ENCODE results near the gene CORO1C.
"Not testable (repeated sequence)": the region's sequence is repeated elsewhere in the genome, so short reads cannot be mapped to it uniquely, and the experiment has no call there.

The CORO1C gene
- 8.6 to 39.4 (median 27.9) reads per million in 4 experiments for total RNA-seq

GRCh38 chr12:108731105-108731865 lies at the start of gene CORO1C:
Gene CORO1C (minus strand): TSS chr12:108731518. CDS start chr12:108701318, 30,200 bp downstream.
- DNase-seq = peak; percentile 88

DNA sequence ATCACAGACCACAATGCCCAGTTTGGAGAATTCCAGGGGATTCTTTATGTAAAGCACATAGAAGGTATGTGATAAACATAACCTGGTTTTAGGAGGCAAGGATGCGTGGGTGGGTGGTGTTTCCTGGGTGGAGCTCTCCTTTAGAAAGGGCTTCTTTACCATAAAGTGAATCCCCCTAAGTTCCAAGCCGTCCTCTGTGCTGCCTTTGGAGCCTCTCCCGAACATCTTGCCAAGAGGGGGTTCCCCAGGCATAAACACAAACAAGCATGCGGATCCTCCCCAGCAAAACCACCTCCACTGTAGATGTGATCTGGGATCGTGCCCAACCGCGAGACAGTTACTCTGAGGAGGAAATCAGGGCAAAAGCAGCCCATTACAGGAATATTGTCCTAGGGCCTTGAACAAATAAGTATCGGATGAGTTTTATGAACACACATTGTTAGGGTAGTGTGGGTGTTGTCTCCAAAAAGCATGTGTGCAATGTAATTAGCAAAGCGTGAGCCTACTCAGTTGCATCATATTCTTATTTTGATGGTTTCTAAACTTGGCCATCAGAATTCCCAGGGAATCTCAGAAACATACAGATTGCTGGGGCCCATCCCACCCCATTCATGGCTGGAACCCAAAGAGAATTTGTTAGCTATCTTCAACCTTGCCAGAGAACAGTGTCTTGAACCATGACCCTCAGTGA lies 48.8 kb upstream of the CORO1C start:
- no peak for DNase-seq

GRCh38 chr12:108778053-108778452 lies 46.7 kb upstream of the CORO1C start:
- DNase-seq = no peak

GRCh38 chr12:108777156-108777555 lies 45.8 kb upstream of the CORO1C start:
- DNase-seq = no peak

GRCh38 chr12:108773798-108774788 lies 42.8 kb upstream of the CORO1C start:
- no peak for DNase-seq

GRCh38 chr12:108772891-108773797 lies 41.8 kb upstream of the CORO1C start:
- no peak for DNase-seq

DNA sequence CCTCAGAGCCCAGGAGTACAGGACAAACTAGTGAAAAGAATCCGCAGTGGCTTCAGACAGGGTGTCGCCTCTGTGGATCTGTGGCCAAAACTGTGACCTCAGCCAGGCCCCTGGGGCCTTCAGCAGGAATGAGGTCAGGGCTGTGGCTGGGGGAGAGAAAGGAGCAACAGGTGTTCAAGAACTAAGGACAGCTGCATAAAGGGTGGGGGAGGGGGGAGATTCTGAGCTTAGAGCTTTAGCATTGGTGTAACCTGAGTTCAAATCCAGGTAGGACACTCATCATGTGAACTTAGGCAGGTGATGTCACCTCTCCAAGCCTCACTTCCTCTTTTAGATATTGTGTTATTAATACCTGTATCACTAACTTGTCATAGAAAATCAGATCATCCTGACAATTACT lies 40.9 kb upstream of the CORO1C start:
- DNase-seq = no peak

- not testable (repeated sequence) for DNase-seq
These were observed 40.5 kb upstream of the CORO1C start for GRCh38 chr12:108771835-108772234.

- DNase-seq = no peak
These were observed 39.6 kb upstream of the CORO1C start for GRCh38 chr12:108770963-108771362.

DNA sequence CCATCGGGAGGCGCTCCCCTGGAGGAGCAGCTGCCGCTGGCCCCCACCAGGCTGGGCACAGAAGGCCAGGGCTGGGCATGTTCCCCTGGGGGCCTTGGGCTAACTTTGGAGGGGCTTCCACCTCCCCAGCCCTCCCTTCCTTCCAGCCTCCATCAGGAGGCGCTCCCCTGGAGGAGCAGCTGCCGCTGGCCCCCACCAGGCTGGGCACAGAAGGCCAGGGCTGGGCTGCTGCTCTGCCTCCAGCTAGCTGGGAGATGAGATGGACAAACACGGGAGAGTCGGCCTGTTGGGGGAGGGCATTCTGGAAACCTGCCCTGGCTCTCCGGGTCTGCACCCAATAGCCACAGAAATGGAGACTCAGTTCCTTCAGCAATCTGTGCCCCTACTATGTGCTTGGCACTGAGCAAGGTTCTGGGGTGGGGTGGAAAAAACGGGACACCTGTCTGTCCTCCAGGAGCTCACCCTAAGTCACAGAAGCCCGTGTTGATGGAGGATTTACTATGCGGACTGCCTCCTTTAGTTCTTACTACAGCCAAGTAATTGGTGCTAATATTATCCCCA lies 39.0 kb upstream of the CORO1C start:
- DNase-seq = no peak

GRCh38 chr12:108768591-108769500 lies 37.5 kb upstream of the CORO1C start:
- no peak for DNase-seq

DNA sequence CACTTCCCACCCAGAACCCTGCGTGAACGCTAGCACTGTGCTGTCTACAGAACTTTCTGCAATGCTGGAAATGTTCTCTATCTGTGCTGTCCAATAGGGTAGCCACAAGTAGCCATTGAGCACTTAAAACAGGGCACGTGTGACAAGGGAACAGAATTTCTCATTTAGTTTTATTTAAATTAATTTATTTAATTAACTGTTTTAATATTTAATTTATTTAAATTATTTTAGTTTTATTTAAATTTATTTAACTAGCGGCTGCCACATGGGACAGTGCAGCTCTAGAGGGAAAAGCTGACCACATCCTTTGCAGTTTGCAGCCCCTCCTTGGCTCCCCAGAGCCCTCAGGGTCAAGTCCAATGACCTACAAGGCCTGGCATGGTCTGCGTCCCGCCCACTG lies 35.0 kb upstream of the CORO1C start:
- DNase-seq = no peak

GRCh38 chr12:108765289-108765764 lies 34.0 kb upstream of the CORO1C start:
- DNase-seq = no peak

DNA sequence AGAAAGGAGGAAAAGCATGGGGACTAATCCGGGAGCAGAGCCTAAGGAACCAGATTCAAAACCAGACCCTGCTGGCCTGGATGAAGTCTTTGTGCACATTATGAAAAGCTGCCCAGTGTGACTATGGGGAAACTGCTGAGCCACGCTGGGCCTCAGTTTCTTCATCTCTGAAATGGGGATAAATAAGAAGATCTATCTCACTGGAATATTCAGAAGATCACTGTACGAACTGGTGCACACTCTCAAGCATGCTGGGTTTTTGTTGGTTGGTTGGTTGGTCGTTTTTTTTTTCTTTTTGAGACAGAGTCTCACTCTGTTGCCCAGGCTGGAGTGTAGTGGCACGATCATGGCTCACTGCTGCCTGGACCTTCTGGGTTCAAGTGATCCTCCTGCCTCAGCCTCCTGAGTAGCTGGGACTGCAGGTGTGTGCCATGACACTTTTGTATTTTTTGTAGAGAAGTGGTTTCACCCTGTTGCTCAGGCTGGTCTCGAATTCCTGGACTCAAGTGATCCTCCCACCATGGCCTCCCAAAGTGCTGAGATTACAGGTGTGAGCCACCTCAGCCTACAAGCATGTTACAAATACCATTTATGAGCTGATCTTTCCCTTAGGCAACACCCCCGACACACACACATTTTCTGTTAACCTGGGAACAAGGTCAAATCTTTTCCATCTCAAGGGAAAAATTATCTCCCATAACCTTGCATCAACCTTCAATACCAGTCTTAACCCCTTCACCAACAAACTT lies 33.4 kb upstream of the CORO1C start:
- DNase-seq = no peak

GRCh38 chr12:108761226-108761625 lies 29.9 kb upstream of the CORO1C start:
- DNase-seq = no peak

DNA sequence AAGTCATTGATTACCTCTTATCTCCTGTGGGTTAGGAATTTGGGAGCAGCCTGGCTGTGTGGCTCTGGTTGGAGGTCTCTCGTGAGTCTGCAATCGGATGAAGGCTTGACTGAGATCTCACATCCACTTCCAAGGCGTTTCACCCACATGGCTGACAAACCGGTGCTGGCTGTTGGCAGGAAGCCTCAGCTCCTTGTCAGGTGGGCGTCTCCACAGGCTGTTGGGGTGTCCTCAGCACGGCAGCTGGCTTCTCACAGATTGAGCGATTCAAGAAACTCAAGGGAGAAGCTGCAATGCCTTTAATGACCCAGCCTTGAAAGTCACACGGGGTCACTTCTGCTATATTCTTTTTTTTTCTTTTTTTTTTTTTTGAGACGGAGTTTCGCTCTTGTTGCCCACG lies 28.6 kb upstream of the CORO1C start:
- no peak for DNase-seq

- no peak for DNase-seq
These were observed 26.5 kb upstream of the CORO1C start for GRCh38 chr12:108757856-108758255.

DNA sequence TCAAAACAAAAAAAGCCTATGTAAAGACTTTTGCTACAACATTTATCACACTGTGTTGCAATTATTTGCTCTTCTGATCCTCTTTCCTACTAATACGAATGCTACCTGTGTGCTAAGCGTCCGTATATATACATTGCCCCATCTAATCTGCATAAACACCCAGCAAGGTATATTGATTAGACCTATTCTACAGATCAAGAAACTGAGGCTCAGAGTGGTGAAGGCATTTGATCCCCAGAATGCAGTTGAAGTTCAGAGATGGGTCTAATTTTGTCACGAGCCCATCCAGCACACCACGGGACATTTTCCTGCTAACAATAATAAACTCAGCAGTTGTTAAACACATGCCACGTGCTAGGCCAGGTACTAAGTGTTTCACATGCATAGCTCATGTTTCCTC lies 25.1 kb upstream of the CORO1C start:
- no peak for DNase-seq

- DNase-seq = no peak
These were observed 24.2 kb upstream of the CORO1C start for GRCh38 chr12:108755481-108755880.

DNA sequence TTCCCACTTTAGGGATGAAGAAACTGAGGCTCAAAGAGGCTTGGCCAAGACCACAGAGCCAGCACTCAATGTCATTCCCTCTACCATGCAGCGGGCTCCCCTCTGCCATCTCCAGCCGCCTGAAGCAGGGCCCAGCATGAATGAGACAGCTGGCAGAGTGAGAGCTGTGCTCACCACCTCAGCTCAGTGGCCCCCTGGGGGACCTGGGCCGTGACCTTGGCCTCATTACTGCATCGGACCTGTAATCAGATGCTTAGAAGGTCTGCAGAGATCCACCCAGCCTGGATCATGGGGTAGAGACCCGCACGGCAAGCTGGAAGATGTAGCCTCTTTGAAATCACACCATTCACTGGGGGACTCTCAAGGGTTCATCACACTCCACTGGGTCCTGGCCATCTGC lies 22.7 kb upstream of the CORO1C start:
- DNase-seq = no peak
